HEK293T (cell line): ENCODE measurements around the gene ZNF700.

Experiments used
- ARNT ChIP-seq: fragments of 450-650 bp; IDR thresholded peaks from 2 replicates; pipeline ENCODE4 v1.6.1; 2017; ENCODE audit warnings: mild to moderate bottlenecking
- BHLHE40 ChIP-seq: fragments of 450-650 bp; IDR thresholded peaks from 2 replicates; pipeline ENCODE4 v1.6.1; 2016; ENCODE audit warnings: mild to moderate bottlenecking, moderate library complexity, borderline replicate concordance
- ELF4 ChIP-seq: fragments of 450-650 bp; IDR thresholded peaks from 2 replicates; pipeline ENCODE4 v1.6.1; 2017; ENCODE audit warnings: antibody characterized with exemption
- FOXA1 ChIP-seq: fragments of 450-650 bp; IDR thresholded peaks from 2 replicates; pipeline ENCODE4 v1.6.1; 2016; ENCODE audit warnings: mild to moderate bottlenecking
- L3MBTL2 ChIP-seq: fragments of 450-650 bp; conservative IDR thresholded peaks from 2 replicates; pipeline ENCODE4 v1.6.1; 2016; ENCODE audit warnings: mild to moderate bottlenecking
- PKNOX1 ChIP-seq: fragments of 450-650 bp; IDR thresholded peaks from 2 replicates; pipeline ENCODE4 v1.6.1; 2016
- SP1 ChIP-seq: fragments of 450-650 bp; IDR thresholded peaks from 2 replicates; pipeline ENCODE4 v1.6.1; 2017
- SUZ12 ChIP-seq: fragments of 450-650 bp; IDR thresholded peaks from 2 replicates; pipeline ENCODE4 v1.6.1; 2016; ENCODE audit warnings: mild to moderate bottlenecking
- TARDBP ChIP-seq: fragments of 450-650 bp; IDR thresholded peaks from 2 replicates; pipeline ENCODE4 v1.6.1; 2016
- ZNF384 ChIP-seq: fragments of 450-650 bp; IDR thresholded peaks from 2 replicates; pipeline ENCODE4 v1.6.1; 2016

GRCh38 chr19:11931513-11931912 is 6.6 kb downstream of the ZNF700 start:
- no peak for TF ChIP-seq TARDBP
- TF ChIP-seq FOXA1: no peak
- no peak for TF ChIP-seq ZNF384
- no peak for TF ChIP-seq BHLHE40
- no peak for TF ChIP-seq L3MBTL2
- TF ChIP-seq SP1: no peak
- no peak for TF ChIP-seq SUZ12
- TF ChIP-seq ELF4: no peak
- no peak for TF ChIP-seq PKNOX1
- TF ChIP-seq ARNT: no peak
